DOHH2 (cell line): ENCODE results near the gene GRIA1.

Experiments used
- H3F3A ChIP-seq: fragments of 200-600 bp; sonication (generic), shearing (Covaris generic); 2 replicates; pipeline ENCODE4 v1.6.0; 2016; ENCODE audit warnings: antibody characterized with exemption, mild to moderate bottlenecking; ENCODE audit not compliant: control insufficient read depth, insufficient read depth
- H3K27ac ChIP-seq: fragments of 200-600 bp; sonication (generic); 2 replicates; pipeline ENCODE4 v1.5.1; 2014; ENCODE audit warnings: low read depth, mild to moderate bottlenecking, low read length, moderate library complexity
- H3K27me3 ChIP-seq: fragments of 200-600 bp; sonication (generic); 2 replicates; pipeline ENCODE4 v1.6.1; 2014; ENCODE audit warnings: mild to moderate bottlenecking, low read length, mixed read lengths; ENCODE audit not compliant: control insufficient read depth
- H3K36me3 ChIP-seq: fragments of 200-600 bp; sonication (generic); 2 replicates; pipeline ENCODE4 v1.6.1; 2014; ENCODE audit warnings: mild to moderate bottlenecking, low read length, moderate library complexity, mixed read lengths; ENCODE audit not compliant: control insufficient read depth
- H3K4me1 ChIP-seq: fragments of 200-600 bp; sonication (generic); 2 replicates; pipeline ENCODE4 v1.6.1; 2014; ENCODE audit warnings: mild to moderate bottlenecking, low read length, mixed read lengths; ENCODE audit not compliant: control insufficient read depth
- H3K4me2 ChIP-seq: fragments of 200-600 bp; sonication (generic); 2 replicates; pipeline ENCODE4 v1.6.0; 2014; ENCODE audit warnings: mild to moderate bottlenecking, low read length, moderate library complexity
- H3K4me3 ChIP-seq: fragments of 200-600 bp; sonication (generic); 2 replicates; pipeline ENCODE4 v1.5.1; 2014; ENCODE audit warnings: mild to moderate bottlenecking, low read length, mixed read lengths
- H3K79me2 ChIP-seq: fragments of 200-600 bp; sonication (generic); 2 replicates; pipeline ENCODE4 v1.6.1; 2014; ENCODE audit warnings: mild to moderate bottlenecking, low read length, mixed read lengths; ENCODE audit not compliant: control insufficient read depth
- H3K9me2 ChIP-seq: fragments of 200-600 bp; sonication (generic); replicated peaks from 2 replicates; pipeline ENCODE4 v1.6.1; 2014; ENCODE audit warnings: mild to moderate bottlenecking, low read length, mixed read lengths; ENCODE audit not compliant: control insufficient read depth
- H3K9me3 ChIP-seq: fragments of 200-600 bp; sonication (generic); 2 replicates; pipeline ENCODE4 v1.6.1; 2014; ENCODE audit warnings: antibody characterized with exemption, low read length, mixed read lengths; ENCODE audit not compliant: control insufficient read depth, insufficient read depth
- H4K20me1 ChIP-seq: fragments of 200-600 bp; sonication (generic); 2 replicates; pipeline ENCODE4 v1.6.0; 2014; ENCODE audit warnings: low read depth, mild to moderate bottlenecking, antibody characterized with exemption, low read length, moderate library complexity; ENCODE audit not compliant: control insufficient read depth, insufficient read depth
- EZH2phosphoT487 ChIP-seq: fragments of 200-600 bp; sonication (generic); IDR thresholded peaks from 2 replicates; pipeline ENCODE4 v1.6.1; 2017; ENCODE audit warnings: borderline replicate concordance, mild to moderate bottlenecking, antibody characterized with exemption, low read length, moderate library complexity, mixed read lengths
- TF ChIP-seq, protein P1 (sequence below): fragments of 200-600 bp; sonication (generic); IDR thresholded peaks from one replicate; pipeline ENCODE4 v1.5.1; 2014; ENCODE audit warnings: antibody characterized with exemption, mild to moderate bottlenecking, low read depth, low read length; ENCODE audit not compliant: poor library complexity, severe bottlenecking

Gene GRIA1

DNA sequence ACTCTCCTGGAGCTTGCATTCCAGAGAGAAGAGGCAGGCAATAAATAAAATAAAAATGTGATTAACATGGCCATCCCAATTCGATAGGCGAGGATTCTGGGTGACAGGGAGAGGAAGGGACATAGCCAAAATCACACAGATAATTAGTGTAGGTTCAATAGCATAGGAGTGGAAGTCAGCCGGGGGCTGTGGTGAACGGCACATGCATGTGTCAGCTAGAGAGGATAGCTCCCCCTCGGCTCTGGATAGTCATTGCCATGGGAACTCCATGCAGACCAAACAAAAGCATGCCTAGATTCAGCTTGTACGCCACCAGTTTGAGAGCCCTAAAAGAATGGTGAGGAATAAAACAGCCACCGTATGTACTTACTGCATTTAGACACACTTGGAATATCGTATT, 223.5 kb downstream of the GRIA1 start:
- H3F3A ChIP-seq: no peaks in the 10 kb centered on the region
- no peak overlapping the region for H3K4me2 ChIP-seq
- H3K79me2 ChIP-seq: no peaks in the 10 kb centered on the region
- H3K9me2 ChIP-seq: no peaks in the 10 kb centered on the region
- TF ChIP-seq, protein P1, sequence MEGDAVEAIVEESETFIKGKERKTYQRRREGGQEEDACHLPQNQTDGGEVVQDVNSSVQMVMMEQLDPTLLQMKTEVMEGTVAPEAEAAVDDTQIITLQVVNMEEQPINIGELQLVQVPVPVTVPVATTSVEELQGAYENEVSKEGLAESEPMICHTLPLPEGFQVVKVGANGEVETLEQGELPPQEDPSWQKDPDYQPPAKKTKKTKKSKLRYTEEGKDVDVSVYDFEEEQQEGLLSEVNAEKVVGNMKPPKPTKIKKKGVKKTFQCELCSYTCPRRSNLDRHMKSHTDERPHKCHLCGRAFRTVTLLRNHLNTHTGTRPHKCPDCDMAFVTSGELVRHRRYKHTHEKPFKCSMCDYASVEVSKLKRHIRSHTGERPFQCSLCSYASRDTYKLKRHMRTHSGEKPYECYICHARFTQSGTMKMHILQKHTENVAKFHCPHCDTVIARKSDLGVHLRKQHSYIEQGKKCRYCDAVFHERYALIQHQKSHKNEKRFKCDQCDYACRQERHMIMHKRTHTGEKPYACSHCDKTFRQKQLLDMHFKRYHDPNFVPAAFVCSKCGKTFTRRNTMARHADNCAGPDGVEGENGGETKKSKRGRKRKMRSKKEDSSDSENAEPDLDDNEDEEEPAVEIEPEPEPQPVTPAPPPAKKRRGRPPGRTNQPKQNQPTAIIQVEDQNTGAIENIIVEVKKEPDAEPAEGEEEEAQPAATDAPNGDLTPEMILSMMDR: no peak
- no peak for TF ChIP-seq EZH2phosphoT487
- no peaks in the 10 kb centered on the region for H4K20me1 ChIP-seq
- H3K4me3 ChIP-seq: no peak overlapping the region
- no peak overlapping the region for H3K27ac ChIP-seq
- no peaks in the 10 kb centered on the region for H3K36me3 ChIP-seq
- H3K4me1 ChIP-seq: no peaks in the 10 kb centered on the region
- no peaks in the 10 kb centered on the region for H3K9me3 ChIP-seq
- no peaks in the 10 kb centered on the region for H3K27me3 ChIP-seq

DNA sequence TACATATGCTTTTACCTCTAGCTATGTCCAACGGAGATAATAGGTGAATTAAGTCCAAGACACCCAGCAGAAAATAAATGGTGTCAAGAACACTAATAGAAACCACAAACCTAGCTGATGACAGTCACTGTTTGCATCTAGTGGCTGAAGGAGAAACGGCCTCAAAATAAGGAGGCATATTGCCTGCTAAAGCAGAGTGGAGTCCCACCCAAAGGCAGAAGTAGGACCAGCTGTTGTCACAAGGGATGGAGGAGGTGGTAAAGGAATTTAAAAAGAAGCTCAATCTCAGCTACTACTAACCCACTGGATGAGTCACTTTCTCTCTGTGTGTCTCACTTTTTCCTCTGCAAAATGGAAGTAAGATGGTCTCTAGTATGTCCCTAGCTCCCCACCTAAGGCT, 224.3 kb downstream of the GRIA1 start:
- Histone ChIP-seq H3K27ac (no peak overlapping the region), H3F3A (no peaks in the 10 kb centered on the region), H3K9me3 (no peaks in the 10 kb centered on the region), H3K79me2 (no peaks in the 10 kb centered on the region), H3K9me2 (no peaks in the 10 kb centered on the region), H4K20me1 (no peaks in the 10 kb centered on the region), H3K27me3 (no peaks in the 10 kb centered on the region), H3K4me3 (no peak overlapping the region), H3K4me1 (no peaks in the 10 kb centered on the region), H3K4me2 (no peak overlapping the region), H3K36me3 (no peaks in the 10 kb centered on the region)
- TF ChIP-seq, protein P1: no peak
- TF ChIP-seq EZH2phosphoT487: no peak

DNA sequence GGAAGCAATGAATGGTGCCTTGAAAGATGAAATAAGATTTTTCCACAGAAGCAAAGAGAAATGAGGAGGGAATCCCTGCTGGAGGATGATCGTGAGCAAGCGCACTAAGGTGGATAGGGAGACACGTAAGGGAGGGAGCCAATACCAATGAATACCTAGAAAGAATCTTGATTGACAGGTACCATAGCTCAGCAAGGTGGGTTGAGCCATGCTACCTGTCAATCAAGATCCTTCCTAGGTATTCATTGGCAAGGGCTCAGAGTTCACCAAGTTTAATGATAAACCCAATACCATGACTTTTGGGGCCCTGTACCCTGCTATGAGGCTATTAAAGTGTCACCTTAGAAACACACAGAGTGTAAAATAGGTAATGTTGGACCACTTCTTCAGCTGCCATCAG, 226.8 kb downstream of the GRIA1 start:
- Histone ChIP-seq H3F3A (no peaks in the 10 kb centered on the region), H3K36me3 (no peaks in the 10 kb centered on the region), H3K27me3 (no peaks in the 10 kb centered on the region), H3K79me2 (no peaks in the 10 kb centered on the region), H3K4me1 (no peaks in the 10 kb centered on the region), H3K4me3 (no peak overlapping the region), H3K9me3 (no peaks in the 10 kb centered on the region), H3K27ac (no peak overlapping the region), H3K4me2 (no peak overlapping the region), H3K9me2 (no peaks in the 10 kb centered on the region), H4K20me1 (no peaks in the 10 kb centered on the region)
- no peak for TF ChIP-seq EZH2phosphoT487
- TF ChIP-seq, protein P1: no peak

DNA sequence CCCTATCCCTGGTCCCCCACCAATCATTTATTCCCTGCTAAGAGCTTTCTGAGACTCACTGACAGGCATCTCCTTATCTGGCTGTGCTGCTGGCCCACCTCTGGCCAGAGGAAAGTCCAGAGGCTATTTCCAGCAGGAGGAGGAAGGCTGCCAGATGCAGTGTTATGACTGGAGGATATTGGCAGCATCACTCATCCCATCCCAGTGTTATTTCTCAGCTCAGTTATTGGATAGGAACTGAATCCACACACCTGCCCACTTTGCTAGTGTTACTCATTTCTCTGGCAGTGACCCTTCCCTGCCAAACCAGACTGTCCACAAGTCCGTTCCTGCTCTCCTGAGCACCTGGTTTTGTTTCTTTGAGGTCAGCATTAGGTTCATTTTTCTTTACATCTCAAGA, 228.2 kb downstream of the GRIA1 start:
- H3K9me2 ChIP-seq: no peaks in the 10 kb centered on the region
- no peak overlapping the region for H3K4me2 ChIP-seq
- no peaks in the 10 kb centered on the region for H3K36me3 ChIP-seq
- H3K9me3 ChIP-seq: no peaks in the 10 kb centered on the region
- H3K4me3 ChIP-seq: no peak overlapping the region
- H3F3A ChIP-seq: no peaks in the 10 kb centered on the region
- no peaks in the 10 kb centered on the region for H4K20me1 ChIP-seq
- no peak for TF ChIP-seq EZH2phosphoT487
- TF ChIP-seq, protein P1: no peak
- no peaks in the 10 kb centered on the region for H3K4me1 ChIP-seq
- no peaks in the 10 kb centered on the region for H3K27me3 ChIP-seq
- H3K27ac ChIP-seq: no peak overlapping the region
- no peaks in the 10 kb centered on the region for H3K79me2 ChIP-seq
